NCI-H510A (cell line): ENCODE results near the gene TRPC4AP.

Experiments
- DNase-seq: peaks from one replicate; lab custom pipeline; 2025; lab: John Stamatoyannopoulos, UW

TRPC4AP gene

DNA sequence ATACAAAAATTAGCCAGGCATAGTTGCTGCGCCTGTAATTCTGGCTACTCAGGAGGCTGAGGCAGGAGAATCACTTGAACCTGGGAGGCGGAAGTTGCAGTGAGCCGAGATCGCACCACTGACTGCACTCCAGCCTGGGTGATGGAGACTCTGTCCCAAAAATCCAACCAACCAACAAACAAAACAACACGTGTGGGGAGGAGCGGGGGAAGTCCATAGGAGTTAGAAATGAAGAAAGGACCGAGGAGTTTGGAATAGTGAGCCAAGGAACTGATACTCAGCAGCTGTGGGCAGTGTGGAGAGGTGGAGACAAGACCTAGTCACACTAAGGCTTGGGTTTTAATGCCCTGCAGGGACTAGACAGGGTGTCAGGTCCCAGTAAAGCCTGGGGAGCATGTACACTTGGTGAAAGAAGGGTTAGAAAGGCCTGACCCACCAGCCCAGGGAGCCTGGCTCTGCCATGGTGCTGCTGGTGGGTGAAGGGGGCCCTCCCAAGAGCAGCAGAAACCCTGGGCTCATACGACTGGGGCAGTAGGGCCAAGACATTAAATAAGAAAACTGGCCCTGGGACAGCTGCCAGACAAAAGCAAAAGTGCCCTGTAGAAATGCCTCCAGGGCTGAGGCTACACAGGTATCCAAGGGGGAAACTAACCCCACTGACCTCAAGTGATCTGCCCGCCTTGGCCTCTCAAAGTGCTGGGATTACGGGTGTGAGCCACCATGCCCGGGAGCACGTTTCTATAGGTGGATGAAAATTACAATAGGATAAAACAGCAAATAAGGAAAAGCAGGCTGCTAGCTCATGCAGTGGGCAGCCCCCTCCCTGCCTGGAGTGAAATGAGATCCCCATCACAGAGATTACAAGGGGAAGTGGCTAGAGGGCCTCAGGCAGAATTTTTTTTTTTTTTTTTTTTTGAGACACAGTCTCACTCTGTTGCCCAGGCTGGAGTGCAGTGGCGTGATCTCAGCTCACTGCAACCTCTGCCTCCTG, 78.9 kb downstream of the TRPC4AP start:
- no peak for DNase-seq

DNA sequence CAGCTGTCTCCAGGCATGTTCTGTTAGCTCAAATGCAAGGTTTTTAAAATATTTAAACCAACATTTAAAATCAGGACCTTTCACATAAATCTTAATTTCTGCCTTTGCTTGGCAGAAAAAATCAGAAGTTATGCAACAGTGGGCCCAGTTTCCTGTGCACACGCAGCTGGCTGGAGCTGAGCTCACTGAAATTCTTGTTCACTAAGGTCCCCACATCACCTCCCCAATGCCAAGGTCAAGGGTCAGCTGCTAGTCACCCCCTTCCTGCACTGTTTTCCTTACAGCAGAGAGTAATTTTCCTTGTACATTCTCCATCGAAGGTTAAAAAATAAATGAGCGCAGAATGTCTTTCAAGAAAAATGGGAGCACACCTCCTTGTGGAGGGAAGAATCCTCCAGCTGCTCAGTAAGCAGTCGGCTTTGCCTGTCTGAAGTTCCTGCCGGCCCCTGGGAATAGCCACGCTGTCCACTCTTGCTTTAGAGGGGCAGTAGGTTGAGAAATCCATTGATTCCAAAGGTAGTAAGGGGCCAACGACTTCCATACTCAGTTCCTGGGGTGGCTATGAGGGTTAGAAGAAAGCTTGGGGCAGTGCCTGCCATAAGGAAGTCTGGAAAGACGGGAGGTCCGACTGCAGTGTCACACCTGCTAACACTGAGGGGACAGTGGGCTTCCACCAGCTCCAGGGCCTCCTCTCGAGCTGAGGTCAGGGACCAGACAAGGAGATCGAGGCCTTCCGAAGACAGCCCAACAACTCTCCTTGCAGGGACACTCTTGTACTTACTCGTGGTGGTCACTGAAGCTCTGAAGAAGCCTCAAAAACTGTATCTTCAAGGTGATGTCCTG, 80.2 kb downstream of the TRPC4AP start:
- DNase-seq = no peak

- DNase-seq = no peak
These were observed 80.9 kb downstream of the TRPC4AP start for GRCh38 chr20:35011589-35012226.

- DNase-seq = no peak
These were observed 82.0 kb downstream of the TRPC4AP start for GRCh38 chr20:35010405-35011192.

DNA sequence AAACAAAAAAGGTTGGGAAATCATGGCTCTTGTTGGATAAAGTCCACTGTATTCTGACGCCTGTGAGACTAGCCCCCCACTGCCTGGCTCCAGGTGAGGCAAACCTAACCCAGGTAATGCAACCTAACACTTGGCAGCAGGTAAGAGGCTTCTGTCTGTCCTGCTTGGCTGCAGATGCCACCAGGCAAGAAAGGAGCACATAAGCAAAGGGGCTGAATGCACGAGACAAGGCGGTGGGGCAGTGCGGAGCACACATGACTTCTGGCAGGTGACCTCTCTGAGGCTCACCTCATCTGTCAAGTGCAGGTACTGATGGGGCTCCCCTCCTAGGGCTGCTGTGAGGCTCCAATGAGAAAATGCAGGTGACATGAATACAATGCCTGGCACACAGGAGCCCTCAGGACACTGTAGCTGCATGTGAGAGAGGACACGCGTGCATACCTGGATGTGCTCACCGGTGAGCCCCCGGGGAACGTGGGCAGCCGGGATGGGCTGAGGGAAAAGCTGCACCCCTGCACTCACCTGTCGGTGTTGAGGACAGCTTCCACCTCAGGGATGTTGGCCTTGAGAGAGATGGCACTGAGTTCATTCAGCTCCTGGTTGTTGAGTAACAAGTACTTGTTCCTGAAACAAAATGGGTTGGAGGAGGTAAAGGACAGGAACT, 82.8 kb downstream of the TRPC4AP start:
- DNase-seq = no peak

DNA sequence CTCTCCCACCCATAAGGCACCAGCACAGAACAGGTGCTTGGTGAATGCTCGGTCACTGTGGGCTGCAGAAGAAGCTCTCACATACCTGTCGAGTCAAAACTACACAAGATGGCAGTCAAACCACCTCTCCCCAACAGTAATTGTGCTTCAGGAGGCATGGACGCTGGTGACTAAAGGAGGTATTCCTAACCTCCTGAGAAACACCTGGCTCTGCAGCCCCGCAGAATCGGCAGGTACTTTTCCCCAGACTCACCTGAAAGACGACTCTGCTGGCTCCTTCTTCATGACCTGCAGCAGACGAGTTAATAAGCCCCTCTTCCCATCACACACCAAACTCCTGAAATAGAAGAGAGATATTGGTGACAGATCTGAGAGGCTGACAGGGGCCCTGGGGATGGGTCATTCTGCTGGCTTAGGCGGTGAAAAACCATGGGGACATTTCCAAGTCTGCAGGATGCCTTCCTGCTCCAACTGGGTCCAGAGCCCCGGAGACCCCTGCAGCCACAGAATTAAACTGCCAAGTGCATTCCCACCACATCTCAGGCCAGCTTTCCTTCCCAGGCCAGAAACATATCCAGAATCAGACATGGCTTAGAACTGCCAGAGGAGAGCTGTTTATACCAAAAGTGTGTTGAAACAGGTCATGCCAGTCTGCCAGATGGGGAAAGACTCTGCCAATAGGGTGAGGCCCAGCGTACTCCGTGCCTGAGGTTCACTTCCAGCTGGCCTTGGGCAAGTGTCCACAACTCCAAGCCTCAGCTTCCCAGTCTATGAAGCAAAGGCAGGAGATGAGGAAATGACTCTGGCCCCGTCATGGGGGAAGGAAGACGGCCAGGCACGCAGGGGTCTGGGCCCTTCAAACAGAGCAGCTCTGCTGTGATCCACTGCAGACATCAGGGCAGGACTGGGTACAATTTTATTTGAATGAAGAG, 83.9 kb downstream of the TRPC4AP start:
- no peak for DNase-seq

- no peak for DNase-seq
These were observed 84.7 kb downstream of the TRPC4AP start for GRCh38 chr20:35007891-35008290.

DNA sequence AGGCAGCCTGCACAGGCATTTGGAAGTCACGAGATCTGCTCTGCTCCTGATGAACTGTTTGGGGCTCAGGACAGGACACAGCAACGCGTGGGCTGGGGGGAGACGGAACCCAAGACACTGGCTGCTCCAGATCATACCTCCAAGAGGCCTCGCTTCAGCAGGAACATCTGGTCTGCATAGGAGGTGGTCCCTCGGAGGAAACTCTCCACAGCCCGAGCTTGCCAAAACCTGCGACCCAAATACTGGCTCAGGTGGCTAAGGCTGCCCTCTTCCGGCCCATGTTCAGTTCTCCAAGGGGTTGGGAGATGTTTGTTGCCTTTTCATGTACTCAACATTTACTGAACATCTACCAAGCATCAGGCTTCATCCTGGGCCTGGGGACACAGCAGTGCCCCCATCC, 85.2 kb downstream of the TRPC4AP start:
- no peak for DNase-seq

GRCh38 chr20:35006531-35006971, 86.1 kb downstream of the TRPC4AP start:
- DNase-seq = no peak

DNA sequence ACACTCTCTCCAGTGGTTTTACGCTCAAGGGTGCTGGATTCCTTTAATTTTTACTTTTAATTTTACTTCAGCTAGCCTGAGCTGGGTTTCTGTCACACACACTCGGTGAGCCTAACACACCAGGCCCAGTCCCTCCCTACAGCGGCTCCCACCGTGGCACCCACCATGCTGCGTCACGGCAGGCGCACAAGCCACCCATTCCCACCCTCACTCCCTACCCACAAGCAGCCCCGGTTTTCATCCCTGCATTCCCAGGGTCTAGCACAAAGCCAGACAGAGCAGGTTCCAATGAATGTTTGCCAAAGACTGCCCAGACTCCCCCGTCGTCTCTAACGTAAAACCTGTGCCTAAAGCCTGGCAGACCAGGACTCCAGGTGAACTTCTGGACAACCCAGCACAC, 86.6 kb downstream of the TRPC4AP start:
- no peak for DNase-seq

GRCh38 chr20:35005463-35005961, 87.1 kb downstream of the TRPC4AP start:
- DNase-seq = no peak

GRCh38 chr20:35004749-35005462, 87.7 kb downstream of the TRPC4AP start:
- DNase-seq = no peak

- no peak for DNase-seq
These were observed 88.4 kb downstream of the TRPC4AP start for GRCh38 chr20:35004051-35004725.

DNA sequence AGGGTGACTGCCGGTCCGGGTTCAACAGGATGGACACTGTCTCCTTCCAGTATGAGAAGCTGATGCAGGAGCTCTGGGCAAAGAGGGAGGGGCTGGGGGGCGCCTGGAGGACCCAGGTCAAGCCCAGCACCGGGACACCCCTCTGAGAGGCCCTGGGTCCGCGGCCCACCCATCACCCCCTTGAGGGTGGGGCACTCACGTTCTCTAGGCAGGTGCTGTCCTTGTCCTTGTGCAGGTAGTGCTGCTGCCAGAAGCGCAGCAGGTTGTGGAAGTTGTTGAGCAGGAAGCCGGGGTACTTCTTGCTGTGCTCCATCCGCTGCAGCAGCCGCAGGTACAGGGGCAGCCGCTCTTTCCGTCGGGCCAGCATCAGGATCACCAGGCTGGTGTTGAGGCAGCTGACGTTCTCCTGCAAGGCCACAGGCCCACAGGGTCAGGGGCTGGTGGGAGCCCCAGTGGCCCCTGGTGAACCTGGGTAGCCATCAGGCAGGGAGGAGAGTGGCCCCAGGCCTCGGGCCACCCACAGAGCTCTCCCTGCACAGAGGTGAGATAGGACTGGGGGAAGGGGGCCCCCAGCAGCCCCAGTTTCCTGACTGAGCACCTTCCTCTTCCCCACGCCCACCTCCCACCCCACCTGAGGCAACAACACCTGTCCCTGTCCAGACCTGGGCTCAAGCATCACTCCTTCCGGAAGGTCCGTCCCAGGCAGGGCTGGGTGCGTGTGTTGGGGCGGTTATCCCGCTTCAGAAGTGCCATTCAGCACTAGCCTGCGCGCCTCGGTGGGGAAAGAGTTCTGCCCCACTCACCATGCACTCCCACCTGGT, 89.2 kb downstream of the TRPC4AP start:
- no peak for DNase-seq

DNA sequence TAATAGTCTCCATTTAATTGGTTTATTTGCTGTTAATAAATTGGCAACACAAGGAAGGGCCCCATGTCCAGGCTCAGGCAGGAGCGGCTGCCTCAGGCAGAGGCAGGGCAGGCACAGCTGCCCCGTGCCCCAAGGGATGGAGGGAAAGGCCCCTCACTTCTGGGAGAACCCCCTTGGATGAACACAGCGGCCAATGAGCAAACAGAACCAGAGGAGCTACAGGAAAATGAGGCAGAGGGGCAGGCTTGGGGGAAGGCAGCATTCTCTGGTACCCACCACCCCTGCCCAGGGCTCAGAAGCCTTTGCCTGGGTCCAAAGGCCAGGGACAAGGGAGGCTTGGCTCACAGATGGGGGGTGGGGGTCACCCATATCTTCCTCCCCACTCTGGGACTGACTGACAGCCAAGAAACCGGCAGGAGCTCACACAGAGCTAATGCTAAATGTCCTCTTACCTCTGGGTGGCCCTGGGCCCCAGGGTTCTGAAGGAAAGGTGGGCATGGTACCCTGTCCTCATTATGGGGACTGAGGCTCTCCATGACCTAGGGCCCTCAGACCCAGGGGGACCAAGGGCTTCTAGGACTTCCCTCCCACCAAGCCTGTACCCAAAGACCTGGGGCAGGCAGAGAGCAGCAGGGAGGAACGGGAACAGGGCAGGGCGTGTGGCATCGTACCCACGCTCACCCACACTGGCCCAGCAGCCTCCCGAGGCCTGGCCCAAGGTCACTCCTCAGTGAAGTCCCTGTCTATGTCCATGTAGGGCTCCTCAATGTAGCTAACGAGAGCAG, 90.0 kb downstream of the TRPC4AP start:
- no peak for DNase-seq

DNA sequence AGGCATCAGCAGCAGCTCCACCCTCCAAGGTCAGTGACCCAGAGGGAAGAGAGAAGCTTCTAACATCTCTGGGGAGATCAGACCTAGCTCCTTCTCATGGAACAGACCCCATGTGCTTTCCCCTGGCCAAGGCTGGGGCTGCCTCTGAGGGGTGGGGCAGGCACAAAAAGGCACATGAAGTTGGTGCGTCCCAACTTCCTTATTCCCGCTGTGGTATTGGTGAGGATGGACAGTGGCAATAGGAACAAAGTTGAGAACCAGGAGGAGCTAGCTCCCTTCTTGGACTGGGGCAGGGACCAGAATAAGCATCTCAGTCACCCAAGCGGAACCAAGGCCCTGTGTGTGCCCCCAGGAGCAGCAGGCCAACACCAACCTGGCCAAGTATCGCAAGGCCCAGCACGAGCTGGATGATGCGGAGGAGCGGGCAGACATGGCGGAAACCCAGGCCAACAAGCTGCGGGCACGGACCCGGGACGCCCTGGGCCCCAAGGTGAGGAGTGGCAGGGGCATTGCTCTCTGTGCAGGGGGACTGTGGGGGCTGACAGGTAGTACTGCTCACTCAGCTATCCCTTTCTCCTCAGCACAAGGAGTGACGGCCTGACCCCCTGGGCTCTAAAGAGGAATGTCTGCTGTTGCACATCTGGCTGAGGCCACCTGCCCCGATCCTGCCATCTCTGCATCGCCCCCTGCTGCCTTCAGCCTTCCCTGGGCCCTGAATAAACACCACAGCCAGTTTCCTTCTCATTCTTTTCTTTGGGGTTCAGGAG, 90.8 kb downstream of the TRPC4AP start:
- DNase-seq = no peak
